HG03280 (cell line): Measurements from ENCODE around the gene PINLYP.
"Not testable (repeated sequence)": the region's sequence is repeated elsewhere in the genome, so short reads cannot be mapped to it uniquely, and the experiment has no call there.

ENCODE experiments used
- ATAC-seq: cut with Tn5 transposase; IDR thresholded peaks from one replicate; pipeline ENCODE4 v1.9.1; 2021; ENCODE audit warnings: mild to moderate bottlenecking, moderate library complexity; ENCODE audit not compliant: unreplicated experiment

PINLYP gene

GRCh38 chr19:43600326-43600725, 24.7 kb downstream of the PINLYP start:
- ATAC-seq, result not testable (repeated sequence)

DNA sequence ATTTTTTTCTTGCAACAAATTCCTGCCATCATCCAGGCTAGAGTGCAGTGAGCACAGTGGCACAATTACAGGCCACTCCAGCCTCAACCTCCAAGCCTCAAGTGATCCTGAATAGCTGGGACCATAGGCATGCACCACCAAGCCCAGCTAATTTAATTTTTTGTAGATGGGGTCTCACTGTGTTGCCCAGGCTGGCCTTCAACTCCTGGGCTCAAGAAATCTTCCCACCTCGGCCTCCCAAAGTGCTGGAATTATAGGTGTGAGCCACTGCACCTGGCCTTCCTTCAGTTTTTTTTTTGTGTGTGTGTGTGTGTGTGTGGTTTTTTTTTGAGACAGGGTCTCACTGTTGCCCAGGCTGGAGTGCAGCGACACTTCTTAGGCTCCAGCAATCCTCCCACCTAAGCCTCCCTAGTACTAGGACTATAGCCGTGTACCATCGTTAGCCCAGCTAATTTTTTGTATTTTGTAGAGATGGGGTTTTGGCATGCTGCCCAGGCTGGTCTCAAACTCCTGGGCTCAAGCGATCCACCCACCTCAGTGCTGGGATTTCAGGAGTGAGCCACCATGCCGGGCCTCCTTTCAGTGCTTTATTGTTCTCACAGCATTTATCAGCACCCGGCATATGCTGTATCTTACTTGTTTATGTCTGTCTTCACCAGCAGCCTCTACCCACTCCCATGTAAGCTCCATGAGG, 30.4 kb downstream of the PINLYP start:
- ATAC-seq, result no peak

- ATAC-seq, result no peak
Observed at GRCh38 chr19:43606569-43607229, 31.1 kb downstream of the PINLYP start.

- no peak for ATAC-seq
Observed at GRCh38 chr19:43607238-43608205, 31.9 kb downstream of the PINLYP start.

DNA sequence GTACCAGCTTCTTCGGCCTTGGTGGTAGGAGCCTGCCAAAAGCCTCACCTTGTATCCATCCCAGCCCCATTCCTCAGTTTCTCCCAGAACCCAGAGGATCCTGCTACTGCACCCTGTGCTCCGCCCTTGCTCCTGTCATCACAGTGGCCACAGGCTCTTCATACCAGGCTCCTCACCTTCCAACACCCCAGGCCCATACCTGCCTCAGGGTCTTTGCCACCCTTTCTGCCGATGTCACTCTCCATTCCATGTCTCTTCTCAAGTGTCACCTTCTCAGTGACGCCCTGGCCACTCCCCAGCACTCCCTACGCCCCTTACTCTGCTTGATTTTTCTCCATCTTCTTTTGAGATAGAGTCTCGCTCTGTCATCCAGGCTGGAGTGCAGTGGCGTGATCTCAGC, 34.3 kb downstream of the PINLYP start:
- ATAC-seq, result no peak

DNA sequence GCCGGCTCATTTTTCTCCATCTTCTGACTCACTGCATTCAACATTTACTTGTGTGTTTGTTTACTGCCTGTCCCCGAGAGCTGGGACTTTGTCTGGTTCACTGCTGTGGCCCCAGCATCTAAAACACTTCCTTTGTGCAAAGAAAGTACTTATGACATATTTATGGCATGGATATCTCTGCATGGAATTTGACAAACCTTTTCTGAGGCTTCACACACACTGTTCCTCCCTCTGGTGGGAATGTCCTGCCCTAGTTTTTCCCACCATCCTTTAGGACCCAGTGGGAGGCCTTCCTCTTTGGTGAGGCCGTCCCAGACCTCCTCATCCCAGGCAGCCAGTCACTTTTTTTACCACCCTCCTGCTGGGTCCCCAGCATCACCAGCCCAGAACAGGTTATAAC, 34.9 kb downstream of the PINLYP start:
- ATAC-seq, result no peak

DNA sequence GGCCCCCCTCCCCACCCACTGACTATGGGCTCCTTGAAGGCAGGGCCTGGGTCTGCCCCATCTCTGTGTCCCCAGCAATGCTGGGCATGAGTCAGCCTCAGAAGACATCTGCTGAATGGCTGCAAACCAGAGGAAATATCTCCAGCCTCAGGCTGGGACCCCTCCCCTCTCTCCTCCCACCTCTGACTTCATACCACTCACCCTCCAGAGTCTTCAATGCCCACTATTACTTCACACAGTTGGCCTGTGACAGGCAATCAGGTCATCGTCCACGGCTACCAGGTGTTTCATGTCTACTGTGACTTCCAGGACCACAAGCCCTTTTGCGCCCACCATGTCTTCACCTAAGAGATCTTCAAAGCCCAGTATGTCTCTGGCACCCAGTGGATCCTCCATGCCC, 36.2 kb downstream of the PINLYP start, which contains the start of gene SRRM5:
Gene SRRM5 (plus strand): TSS at position 301 of the 400 bp plus-strand sequence. CDS start 34 bp downstream, at position 335.
- no peak for ATAC-seq

- ATAC-seq, result no peak
Observed at GRCh38 chr19:43612374-43612773, 36.8 kb downstream of the PINLYP start.

- ATAC-seq, result no peak
Observed at GRCh38 chr19:43616306-43616705, 40.7 kb downstream of the PINLYP start.

DNA sequence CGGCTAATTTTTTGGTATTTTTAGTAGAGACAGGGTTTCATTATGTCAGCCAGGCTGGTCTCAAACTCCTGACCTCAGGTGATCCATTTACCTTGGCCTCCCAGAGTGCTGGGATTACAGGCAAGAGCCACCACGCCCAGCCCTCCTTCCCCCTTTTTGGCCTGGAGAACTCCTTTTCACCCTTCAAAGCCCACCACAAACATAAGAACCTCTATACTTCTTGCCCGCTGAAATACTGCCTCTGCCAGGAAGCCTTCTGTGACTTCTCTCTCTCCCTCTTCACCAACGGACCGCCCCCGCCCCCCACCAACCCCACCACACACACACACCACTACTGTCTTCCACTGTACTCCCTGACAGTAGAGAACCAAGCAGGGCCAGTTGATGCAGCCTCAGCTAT, 41.4 kb downstream of the PINLYP start:
- ATAC-seq, result no peak

GRCh38 chr19:43618921-43619261, 43.3 kb downstream of the PINLYP start:
- peak; percentile 15 for ATAC-seq

DNA sequence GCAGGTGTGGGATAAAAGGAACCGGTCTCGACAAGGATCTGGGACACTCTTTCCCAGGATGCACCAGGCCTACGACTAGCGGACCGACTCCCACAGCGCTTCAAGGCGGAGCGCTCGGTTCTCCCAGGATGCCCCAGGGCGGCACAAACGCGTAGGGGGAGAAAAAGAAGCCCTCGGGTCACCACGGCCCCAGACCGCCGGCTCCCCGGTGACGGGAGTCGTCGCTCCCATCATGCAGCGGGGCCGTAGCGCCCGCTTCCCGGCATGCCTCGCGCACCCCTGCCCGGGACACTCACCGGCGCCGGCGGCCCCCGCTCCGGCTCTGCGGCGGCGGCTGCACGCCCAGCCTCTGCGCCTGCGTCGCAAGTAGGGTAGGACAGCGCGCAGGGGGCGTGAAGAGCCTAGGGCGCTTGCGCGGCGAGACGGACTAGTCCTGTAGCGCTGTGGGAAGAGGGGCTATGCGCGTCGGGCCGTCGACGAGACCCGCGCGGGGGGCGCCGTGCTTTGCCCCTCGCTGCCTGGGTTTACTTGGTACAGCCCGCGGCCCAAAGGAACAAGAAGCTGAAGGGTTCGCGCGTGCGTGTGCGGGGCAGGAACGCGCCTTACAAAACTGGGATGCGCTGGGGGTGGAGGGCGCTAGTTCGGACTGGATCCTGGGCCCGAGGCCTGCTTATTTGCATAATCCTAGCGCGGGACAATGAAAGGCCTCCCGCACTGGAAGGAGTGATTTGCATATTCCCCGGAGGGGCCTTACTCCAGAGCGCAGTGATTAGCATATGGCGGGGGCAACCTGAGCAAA, 43.9 kb downstream of the PINLYP start, which contains the start of gene ZNF428:
Gene ZNF428 (minus strand): TSS at position 368 of the 799 bp plus-strand sequence. CDS start 5,325 bp downstream, outside the sequence.
- peak; percentile 81 for ATAC-seq

- no peak for ATAC-seq
Observed at GRCh38 chr19:43620061-43621001, 44.7 kb downstream of the PINLYP start.

- ATAC-seq, result no peak
Observed at GRCh38 chr19:43622070-43622469, 46.5 kb downstream of the PINLYP start.

DNA sequence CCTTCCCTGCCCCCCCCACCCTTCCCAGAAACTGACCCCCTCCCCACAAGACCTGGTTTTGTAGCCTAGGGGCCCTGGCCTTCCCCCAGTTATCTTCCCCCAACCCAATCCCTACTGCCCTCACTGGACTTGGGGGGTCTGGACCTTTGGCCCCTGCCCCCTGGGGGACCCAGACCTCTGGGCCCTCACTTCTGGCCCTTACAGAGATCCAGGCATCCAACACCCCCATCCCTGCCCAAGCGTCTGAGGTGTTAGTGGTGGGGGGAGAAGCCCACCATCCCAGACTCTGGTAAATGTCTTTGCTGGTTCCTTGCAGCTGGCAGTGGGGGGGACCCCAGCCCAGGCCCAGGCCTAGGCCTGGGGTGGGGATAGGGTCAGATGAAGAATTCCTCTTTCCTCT, 47.4 kb downstream of the PINLYP start:
- ATAC-seq, result no peak

DNA sequence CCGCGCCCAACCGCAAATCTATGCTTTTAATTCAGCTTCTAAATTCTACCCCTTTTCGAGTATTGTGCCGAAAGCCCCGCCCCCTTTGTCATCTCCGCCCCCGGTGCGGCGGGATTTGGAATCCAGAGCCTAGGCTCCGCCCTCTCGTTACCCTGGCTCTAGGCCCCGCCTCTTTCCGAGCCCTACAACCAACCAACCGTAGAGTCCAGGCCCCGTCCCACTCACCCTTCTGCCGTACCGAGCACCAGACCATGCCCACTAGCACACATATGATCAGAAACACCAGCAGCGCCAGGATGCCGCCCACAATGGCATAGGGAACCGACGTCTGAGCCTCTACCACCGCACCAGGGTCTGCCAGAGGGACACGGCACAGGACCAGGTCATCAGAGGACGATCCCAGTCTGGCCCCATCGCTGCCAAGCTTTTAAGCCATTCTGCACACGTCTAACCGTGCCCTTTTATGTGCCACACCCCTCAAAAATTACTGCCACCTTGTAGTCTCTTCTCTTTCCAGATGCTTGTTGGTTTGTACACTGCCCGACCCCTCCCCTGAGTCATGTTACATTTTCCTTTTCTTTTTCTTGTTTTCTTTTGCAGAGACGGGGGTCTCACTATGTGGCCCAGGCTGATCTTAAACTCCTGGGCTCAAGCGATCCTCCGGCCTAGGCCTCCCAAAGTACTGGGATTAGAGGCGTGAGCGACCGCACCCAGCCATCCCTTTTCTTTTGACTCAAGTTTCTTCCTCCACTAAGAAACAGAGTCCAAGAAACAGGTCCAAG, 48.5 kb downstream of the PINLYP start:
- ATAC-seq, result no peak

- ATAC-seq, result no peak
Observed at GRCh38 chr19:43624933-43625332, 49.3 kb downstream of the PINLYP start.

GRCh38 chr19:43625918-43626579, 50.4 kb downstream of the PINLYP start:
- ATAC-seq, result no peak
